Measurements from ENCODE around the gene TCTN1.

DNA sequence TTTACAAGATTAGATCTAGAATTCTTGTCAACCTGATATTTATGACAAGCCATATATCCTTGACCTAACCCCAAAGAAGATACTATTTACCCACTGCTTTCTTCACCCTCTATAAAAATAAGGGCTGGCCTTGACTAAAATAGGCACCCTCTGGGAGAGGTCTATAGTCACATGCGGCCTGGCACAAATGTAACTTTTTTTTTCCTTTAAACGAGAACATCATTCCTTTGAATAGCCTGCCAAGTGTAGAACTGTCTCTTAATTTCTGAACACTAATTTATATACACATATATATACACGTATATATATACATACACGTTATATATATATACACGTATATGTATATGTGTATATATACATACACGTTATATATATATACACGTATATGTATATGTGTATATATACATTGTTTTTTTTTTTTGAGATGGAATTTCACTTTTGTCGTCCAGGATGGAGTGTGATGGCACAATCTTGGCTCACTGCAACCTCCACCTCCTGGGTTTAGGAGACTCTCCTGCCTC, 49.4 kb upstream of the TCTN1 start:
- TF ChIP-seq CTCF (IDR thresholded peaks at IDR 0.05; ENCODE audit: insufficient read depth, low read length, poor library complexity, severe bottlenecking), result no peak
- no peak for TF ChIP-seq EZH2phosphoT487 (conservative IDR thresholded peaks at IDR 0.05; ENCODE audit: low read length)
